ENCODE measurements around the gene RFX1. TPM values are rescaled to one million over a fixed set of nuclear protein-coding genes. Genes with fewer than 3 reads are reported as not detected.

The RFX1 gene
- total and polyA plus RNA-seq, 2 of the 13 experiments (the other 11 are each of a cell fraction or from before 2014, with no cell fraction given): 1.1 to 1.3 TPM

- no peaks in the 10 kb centered on the region for H3K79me2 ChIP-seq (ENCODE audit: insufficient read depth, low read length)
- H3K4me1 ChIP-seq (ENCODE audit: insufficient read depth, low read length): peaks cover 15% of the 10 kb centered on the region
- peaks cover 8 to 16% of the 10 kb centered on the region in 2 experiments; a peak in 3 of 5 replicates for H3K36me3 ChIP-seq (replicated peaks in 1 of 2; ENCODE audit: control insufficient read depth in 1 of 2, insufficient read depth in 2 of 2, low read length in 2 of 2)
- no peak for TF ChIP-seq AGO2 (optimal IDR thresholded peaks at IDR 0.05; ENCODE audit: low read depth, low read length)
- TF ChIP-seq RERE (CRISPR knock-in tag; IDR thresholded peaks at IDR 0.05; ENCODE audit: low read depth): no peak
- no peak for TF ChIP-seq MAF1 (CRISPR knock-in tag; IDR thresholded peaks at IDR 0.05; ENCODE audit: borderline replicate concordance)
- no peak for TF ChIP-seq GATAD2A (CRISPR knock-in tag; IDR thresholded peaks at IDR 0.05)
- no peak for TF ChIP-seq ELF1 (CRISPR knock-in tag; IDR thresholded peaks at IDR 0.05)
- no peak for TF ChIP-seq ZFP62 (CRISPR knock-in tag; IDR thresholded peaks at IDR 0.05)
- no peak for TF ChIP-seq ZSCAN9 (CRISPR knock-in tag; IDR thresholded peaks at IDR 0.05; ENCODE audit: borderline replicate concordance)
- TF ChIP-seq JUN (CRISPR knock-in tag; IDR thresholded peaks at IDR 0.05): no peak
- no peak for TF ChIP-seq RXRA (CRISPR knock-in tag; IDR thresholded peaks at IDR 0.05)
- TF ChIP-seq KLF15 (CRISPR knock-in tag; IDR thresholded peaks at IDR 0.05; ENCODE audit: borderline replicate concordance): no peak
- no peak for TF ChIP-seq HMG20B (CRISPR knock-in tag; conservative IDR thresholded peaks at IDR 0.05)
- TF ChIP-seq ZSCAN12 (CRISPR knock-in tag; IDR thresholded peaks at IDR 0.05): no peak
- no peak for TF ChIP-seq ZFP90 (CRISPR knock-in tag; IDR thresholded peaks at IDR 0.05; ENCODE audit: borderline replicate concordance)
- TF ChIP-seq GLMP (CRISPR knock-in tag; IDR thresholded peaks at IDR 0.05; ENCODE audit: borderline replicate concordance): no peak
- no peak for TF ChIP-seq HHEX (CRISPR knock-in tag; IDR thresholded peaks at IDR 0.05)
- no peak for TF ChIP-seq ZNF280B (CRISPR knock-in tag; IDR thresholded peaks at IDR 0.05; ENCODE audit: borderline replicate concordance)
- no peak for TF ChIP-seq ZNF207 (IDR thresholded peaks at IDR 0.05; ENCODE audit: borderline replicate concordance)
- H3K9ac ChIP-seq (ENCODE audit: insufficient read depth, low read depth, low read length): no peak overlapping the region
- no peaks in the 10 kb centered on the region for H3K9me3 ChIP-seq (ENCODE audit: low read length)
- H3K27me3 ChIP-seq (ENCODE audit: control insufficient read depth in 1 of 2, insufficient read depth in 2 of 2, low read length in 2 of 2): no peaks in the 10 kb centered on the region
- no peak for ATAC-seq
- in situ Hi-C loops (cut with HindIII; ENCODE audit: extremely low pct_ligation_motif_present, low pct_unique_long_range_greater_than_20kb): no loop called here
- POLR2A ChIA-PET: no interaction called here
- no peak overlapping the region for H3K27ac ChIP-seq (ENCODE audit: extremely low read length, insufficient read depth, low read length)
- H2AFZ ChIP-seq (ENCODE audit: low read length): no peak overlapping the region
- no TSS peak for BruUV-seq (replicated peaks)
- no peak for FAIRE-seq
- no peak for DNase-seq (ENCODE audit: low spot score)
- H3K4me2 ChIP-seq (ENCODE audit: low read depth, low read length): no peak overlapping the region
- CTCF ChIA-PET (ENCODE audit: low intra/inter-chr PET ratio, low total read pairs): no interaction called here
- no peak overlapping the region for H3K4me3 ChIP-seq (replicated peaks in 1 of 3; ENCODE audit: insufficient read depth in 1 of 3, low read depth in 2 of 3, low read length in 3 of 3)
- intact Hi-C loops (cut with micrococcal nuclease; ENCODE audit: unreplicated experiment): no loop called here
- no peaks in the 10 kb centered on the region for H4K20me1 ChIP-seq (ENCODE audit: insufficient read depth, low read length)
- WGBS (ENCODE audit: low lambda C conversion rate): 77% methylated on average over 3 of the region's 5 CpGs
These were observed 25.1 kb downstream of the RFX1 start for GRCh38 chr19:13981021-13981420.
